Activated CD4-positive, alpha-beta T cell treated with anti-CD3 and anti-CD28 coated beads for 24 hours (primary cell): ENCODE results near the gene EPS8L2.
"Not testable (repeated sequence)": the region's sequence is repeated elsewhere in the genome, so short reads cannot be mapped to it uniquely, and the experiment has no call there.

Experiments used
- DNase-seq, 2 donors: peaks; one replicate each; pipeline ENCODE4 v3.0.0-alpha.2; 2020; ENCODE audit warnings: low read depth in 2 of 2

Gene EPS8L2

DNA sequence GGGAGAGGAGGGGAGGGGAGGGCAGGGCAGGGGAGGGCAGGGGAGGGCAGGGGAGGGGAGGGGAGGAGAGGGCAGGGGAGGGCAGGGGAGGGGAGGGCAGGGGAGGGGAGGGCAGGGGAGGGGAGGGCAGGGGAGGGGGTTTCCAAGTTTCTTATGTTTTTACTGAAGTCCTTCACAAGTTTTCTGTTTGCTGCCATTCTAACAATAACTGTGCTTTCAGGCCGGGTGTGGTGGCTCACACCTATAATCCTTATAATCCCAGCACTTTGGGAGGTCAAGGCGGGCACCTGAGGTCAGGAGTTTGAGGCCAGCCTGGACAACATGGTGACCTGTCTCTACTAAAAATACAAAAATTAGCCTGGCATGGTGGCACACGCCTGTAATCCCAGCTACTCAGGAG, 15.8 kb upstream of the EPS8L2 start:
- not testable (repeated sequence) for DNase-seq

DNA sequence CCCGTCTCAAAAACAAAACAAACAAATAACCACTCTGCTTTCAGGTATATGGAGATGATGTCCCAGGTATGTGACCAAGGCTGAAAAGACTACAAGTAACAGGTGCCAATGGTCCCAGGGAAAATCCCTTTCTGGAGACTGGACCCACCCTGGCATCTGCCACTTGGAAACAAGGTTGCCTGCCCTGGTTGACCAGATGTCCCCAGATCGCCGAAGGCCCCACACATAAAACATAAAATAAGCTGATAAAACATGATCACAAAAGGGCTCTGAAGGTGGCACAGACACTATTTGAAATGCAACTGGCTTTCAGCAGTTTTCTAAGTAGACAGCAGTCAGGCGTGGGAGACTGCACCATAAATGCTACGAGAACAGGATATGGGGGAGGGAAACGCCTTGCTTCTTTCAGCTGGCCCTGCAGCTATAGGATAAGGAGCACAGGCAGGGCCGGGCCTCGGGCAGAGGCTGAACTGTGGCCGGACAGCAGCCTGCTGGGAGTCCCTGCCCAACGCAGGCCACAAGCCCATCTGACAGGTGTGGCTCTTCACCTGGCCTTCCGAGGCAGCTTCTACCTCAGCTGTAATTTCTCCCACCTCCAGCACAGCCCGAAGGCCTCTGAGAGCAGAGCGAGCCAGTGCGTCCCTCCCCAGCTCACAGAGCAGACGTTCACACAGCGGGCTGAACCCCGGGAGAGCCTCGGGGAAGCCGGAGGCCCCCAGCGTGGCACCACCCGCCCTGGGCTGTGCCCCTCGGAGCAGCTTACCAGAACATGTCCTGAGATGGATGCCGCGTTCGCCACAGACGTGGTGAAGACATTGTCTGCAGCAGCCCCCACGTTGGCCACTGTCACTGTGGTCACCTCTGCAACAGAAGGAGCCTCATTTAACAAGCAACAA, 15.0 kb upstream of the EPS8L2 start:
- DNase-seq, result no peak

DNA sequence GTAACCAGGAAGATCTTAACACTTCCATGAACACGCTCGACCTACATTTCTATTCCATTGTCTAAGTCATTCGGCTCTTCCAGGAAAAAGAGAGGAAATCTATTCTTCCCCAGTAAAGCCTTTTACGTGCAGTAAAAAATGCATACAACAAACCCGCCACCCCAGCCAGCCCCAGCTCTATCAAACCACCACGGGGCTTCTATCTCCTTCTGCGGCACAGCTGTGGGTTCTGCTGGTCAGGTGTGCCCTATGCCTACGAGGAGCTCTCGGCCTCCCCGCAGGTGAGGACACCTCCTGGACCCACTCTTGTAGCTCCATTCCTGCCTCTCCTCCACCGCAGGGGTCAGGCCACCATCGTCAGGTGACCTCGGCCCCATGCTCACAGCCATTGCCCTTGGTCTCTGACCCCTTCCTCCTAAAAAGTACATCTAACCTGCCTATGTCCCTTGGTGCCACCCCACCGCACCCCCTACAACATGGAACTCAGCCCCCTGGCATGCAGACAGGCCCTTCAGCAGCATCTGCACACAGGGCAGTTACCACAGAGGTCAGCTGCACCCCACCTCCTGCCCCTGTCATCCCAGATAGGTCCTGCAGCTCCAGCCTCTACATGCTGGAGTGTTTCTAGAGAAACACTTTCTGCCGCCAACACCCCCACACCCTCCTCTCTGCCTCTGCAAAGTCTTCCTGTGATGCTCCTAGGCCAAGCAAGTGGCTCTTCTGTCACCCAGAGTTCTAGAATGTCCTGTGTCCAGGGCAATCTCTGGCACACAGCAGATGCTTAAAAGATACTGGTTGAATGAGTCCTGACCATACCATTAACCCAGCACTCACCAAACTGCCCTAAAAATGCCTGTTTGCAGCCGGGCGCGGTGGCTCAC, 14.1 kb upstream of the EPS8L2 start:
- no peak for DNase-seq

DNA sequence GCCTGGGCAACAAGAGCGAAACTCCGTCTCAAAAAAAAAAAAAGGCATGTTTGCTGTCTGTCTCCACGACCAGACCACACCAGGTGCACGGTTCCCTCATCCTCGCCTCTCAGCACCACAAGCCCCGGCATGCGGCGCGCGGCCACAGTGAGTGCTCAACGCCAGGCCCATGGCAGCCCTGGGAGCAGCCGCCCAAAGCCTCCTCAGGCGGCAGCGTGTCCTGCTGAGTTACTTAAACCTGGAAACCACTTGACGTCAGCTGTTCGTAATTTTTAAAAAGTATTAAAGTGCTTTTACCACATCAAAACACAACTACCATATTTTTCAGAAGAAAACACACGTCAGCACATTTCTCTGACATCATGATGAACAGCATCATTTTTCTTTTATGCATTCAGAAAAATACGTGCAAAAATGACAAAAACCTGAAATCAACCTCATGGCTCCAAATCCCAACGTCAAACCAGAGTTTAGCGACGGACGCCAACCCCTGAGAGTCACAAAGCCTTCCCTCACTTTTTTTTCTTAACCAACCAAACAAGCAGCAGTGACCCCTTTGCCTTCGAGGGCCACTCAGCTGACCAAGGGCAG, 13.1 kb upstream of the EPS8L2 start:
- DNase-seq, result no peak

DNA sequence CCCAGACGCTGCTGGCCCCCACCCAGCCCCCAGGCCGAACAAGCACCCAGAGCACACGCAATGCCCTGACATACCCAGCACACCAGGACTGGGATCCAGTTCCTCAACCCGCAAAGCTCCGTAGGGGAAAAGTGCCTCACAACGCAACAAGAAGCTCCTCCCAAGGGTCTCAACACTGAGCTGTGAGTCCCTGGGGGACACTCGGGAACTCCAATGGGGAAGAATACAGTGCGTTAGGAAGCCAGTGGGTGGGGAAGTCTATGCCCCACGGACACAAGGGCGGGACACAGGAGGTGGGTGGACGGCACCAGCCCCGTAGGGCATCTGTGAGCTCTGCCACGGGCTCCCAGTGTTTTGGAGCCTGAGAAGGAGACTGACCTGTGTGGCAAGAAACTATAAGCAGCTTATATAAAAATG, 12.6 kb upstream of the EPS8L2 start:
- DNase-seq, result no peak

DNA sequence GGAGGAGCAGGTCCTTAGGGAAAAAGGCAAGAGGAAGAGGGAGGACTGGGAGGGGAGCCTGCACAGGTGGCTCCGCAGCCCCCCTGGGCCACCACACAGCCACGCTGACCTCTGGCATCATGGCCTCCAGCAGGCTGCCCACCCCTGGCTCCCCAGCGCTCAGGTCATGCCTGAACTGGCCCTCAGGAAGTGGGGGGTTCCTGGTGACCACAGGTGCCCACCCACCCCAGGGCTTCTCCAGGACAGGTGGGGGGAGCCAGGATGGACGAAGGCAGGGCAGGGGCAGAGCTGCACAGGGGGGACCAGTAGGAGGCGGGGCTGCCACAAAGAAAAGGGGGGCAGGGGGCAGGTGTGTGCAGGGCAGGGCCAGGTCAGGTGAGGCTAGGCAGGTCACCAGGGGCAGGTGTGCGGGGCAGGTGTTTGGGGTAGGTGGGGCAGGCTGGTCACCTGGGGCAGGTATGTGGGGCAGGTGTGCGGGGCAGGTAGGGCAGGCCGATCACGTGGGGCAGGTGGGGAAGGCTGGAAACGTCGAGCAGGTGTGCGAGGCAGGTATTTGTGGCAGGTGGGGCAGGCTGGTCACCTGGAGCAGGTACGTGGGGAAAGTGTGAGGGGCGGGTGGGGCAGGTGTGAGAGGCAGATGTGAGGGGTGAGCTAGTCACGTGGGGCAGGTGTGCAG, 12.0 kb upstream of the EPS8L2 start:
- DNase-seq, result no peak

DNA sequence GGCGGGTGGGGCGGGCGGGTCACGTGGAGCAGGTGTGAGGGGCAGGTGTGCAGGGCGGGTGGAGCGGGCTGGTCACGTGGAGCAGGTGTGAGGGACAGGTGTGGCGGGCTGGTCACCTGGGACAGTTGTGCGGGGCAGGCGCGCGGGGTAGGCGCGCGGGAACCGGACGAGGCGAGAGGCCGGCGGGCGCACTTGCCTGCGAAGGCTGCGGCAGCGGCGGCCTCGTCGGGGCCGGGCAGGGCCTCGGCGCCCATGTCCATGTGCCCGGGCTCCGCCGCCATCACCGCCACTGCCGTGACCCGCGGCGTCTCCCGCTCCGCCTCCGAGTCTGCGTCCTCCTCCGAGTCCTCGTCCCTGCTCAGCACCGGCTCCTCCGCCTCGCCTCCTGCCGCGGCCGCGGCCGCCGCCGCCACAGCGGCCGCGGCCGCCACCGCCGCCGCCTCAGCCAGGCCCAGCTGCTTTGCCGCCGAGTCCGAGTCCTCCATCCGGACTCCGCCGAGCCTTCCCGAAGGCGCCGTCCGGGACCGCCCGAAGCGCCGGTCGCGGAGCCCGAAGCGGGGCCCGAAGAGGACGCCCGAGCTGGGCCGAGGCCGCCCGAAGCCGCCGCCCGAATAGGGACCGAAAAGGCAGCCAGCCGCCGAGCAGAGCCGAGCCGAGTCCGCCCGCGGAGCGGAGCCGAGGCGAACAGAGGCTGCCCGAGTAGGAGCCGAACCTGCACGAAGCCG, 11.3 kb upstream of the EPS8L2 start, which contains the start of gene DEAF1:
Gene DEAF1 (minus strand): TSS at position 660 of the 725 bp plus-strand sequence. CDS start 175 bp downstream, at position 485.
- peak; percentile 99 for DNase-seq

DNA sequence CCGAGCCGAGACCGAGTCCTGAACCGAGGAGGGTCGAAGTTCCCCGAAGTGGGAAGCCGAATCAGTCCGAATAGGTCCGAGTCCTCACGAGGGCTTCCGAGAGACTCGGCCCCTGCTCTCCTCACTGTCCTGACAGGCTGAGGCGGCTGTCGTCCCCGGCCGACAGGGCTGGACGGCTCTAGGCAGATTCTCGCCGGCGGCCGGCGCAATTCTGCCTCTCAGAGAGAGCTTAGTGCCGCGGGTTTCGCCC, 10.8 kb upstream of the EPS8L2 start:
- DNase-seq, result no peak

DNA sequence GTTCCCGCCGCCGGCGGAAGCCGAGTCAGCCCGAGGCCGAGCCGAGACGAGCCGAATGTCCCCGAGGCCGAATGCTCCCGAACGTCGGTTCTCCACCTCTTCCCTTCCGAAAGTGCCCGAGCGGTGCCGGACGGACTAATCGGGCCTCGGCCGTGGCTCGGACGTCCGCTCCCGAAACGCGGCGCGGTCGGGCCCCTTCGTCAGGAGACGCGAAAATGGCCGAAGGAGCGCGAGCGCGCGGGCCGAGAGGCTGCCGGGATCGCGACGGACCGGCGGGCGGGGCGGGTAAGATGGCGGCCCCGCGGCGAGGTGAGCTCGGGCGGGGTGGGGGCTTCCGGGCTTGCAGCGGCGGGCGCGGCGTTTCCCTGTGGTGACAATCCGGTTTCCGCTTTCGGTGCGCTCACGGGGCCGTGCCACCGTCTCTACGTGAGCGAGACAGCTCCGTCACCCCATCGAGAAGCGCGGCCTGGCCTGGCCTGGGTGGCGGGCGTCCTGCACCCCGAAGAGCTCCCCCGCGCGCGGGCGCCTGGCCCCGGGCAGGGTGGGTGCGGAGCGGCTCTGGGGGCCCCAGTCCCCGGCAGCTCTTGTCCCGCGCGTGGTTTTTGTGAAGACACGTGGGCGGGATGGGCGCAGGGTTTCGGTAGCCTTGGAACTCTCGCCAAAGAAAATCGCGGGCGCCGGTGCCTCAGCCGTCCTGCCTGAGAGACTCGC, 10.3 kb upstream of the EPS8L2 start, which contains the start of gene TMEM80:
Gene TMEM80 (plus strand): TSS at position 279 of the 711 bp plus-strand sequence. CDS start 12 bp downstream, at position 291.
- peak; percentile 94 to 97 for DNase-seq

DNA sequence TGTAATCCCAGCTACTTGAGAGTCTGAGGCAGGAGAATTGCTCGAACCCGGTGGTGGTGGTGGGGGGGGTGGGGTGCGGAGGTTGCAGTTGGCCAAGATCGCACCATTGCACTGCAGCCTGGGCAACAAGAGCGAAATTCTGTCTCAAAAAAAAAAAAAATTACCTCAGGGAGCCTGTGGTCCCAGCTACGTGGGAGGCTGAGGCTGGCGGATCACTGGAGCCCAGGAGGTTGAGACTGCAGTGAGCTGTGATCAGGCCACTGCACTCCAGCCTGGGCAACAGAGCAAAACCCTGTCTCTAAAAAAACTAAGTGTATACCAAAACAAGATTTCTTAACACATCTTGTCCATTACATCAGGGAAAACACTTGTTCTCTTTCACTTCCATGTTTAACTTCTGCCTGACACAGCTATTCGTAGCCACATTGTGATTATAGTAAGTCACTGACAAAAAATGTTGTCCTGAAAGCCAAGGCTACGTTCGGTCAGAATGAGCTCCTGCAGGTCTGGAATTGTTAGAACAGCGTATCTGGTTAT, 9.0 kb upstream of the EPS8L2 start:
- no peak for DNase-seq

DNA sequence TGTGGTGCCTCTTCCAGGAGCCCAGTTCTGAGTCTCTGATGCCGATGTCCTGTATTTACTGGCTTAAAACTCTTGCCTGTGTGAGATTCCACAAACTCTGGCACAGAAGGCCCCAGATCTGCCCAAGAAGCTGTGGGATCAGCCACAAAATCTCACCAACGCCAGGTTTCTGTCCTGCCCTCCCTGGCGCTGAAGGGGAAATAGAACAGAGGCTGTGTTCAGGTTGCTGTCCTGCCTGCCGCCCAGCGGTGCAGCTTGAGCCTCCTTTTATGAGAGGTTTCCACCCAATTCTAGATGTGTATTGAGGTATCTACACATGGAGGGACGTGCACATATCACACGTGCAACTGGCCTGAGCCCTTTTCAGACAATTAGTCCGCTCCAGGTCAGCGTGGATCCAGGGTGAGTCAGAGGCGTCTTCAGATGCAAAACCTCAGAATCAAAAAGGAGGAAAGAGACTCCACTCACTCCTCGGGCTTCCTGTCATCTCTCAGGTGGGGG, 8.2 kb upstream of the EPS8L2 start:
- DNase-seq, result no peak

DNA sequence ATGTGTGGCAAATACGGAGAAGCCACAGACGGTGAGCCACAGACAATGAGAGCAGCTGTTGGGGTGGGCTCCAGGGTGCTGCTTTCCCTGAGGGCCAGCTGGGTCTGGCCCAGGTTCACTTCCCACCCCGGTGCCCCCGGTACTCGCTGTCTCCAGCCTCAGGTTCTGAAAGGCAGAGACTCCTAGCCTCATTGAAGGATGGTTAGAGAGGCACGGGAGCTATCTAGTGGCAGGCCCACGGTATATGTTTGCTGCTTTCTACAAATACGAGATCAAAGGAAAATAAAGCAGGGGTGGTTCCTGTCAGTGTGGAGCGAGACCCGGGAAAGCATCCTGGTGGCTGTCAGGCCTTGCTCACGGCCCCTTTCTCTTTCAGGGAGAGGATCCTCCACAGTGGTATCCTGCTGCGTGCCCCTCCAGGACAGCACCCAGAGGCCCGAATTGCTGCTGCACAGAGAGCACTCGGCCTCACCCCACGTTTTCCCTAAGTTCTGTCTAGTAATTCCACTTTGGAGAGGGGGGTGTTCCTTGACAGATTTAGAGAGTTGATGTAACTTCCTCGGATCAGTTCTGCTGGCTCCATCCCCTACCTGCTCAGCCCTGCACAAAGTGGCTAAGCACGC, 7.4 kb upstream of the EPS8L2 start:
- no peak for DNase-seq

DNA sequence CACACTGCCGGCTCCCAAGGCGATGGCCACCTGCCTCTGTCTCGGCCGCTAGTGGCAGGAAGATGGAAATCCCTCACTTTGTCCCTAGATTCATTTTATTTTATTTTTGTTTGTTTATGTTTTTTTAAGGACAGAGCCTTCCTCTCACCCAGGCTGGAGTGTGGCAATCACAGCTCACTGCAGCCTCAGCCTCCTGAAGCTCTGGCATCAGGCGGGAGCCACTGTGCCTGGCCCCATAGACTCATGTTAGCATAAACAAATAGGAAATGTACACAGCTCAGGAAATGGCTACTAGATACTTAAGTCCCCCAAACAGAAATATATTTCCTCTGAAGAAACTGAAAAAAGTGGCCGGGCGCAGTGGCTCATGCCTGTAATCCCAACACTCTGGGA, 6.9 kb upstream of the EPS8L2 start:
- no peak for DNase-seq

DNA sequence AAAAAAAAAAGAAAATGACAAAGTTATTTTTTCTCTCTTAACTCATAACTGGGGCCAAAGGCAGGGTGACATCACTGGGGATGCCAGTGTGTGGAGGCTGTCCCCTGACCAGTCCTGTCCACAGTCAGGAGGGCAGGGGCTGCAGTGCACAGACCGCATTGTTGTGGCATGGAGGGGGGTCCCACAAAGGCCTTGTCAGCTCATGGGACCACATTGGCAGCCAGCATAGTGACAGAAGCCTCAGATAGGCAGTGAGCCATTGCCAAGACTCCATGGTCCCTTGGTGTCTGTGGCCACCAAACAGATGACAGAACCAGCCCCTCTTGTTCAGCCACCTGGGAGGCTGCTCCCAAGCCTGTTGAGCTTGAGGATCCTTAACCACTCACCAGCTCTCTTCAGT, 6.3 kb upstream of the EPS8L2 start:
- no peak for DNase-seq

DNA sequence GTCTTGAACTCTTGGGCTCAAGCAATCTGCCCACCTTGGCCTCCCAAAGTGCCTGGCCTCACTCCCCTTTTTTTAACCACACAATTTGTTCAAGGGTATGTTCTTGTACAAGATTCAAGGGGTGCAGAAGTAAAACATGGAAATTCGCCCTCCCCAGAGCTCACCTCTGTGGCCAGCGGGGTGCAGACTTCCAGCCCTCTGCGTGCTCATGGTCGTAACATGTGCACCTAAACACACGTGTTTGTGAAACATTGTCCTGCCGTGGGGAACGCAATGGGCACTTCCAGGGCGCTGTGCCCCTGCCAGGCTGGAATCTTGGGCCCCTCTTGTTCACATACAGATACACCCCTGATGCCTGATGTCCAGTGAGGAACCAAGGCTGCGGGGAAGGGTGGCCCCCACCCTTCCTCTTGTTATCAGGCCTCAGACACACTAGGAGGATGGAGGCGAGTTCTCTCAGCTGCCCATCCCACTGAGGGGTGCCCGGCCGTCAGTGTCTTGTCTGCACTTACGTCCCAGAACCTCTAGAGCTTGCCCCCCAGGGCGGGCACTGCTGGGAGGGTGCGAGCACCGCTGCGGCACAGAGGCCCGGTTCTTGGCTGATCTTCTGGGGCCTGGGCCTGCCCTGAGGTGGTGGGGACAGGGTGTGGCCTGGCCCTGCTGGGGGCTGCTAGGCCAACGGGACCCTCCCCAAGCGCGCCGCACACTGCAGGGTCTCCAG, 4.1 kb upstream of the EPS8L2 start:
- no peak for DNase-seq

DNA sequence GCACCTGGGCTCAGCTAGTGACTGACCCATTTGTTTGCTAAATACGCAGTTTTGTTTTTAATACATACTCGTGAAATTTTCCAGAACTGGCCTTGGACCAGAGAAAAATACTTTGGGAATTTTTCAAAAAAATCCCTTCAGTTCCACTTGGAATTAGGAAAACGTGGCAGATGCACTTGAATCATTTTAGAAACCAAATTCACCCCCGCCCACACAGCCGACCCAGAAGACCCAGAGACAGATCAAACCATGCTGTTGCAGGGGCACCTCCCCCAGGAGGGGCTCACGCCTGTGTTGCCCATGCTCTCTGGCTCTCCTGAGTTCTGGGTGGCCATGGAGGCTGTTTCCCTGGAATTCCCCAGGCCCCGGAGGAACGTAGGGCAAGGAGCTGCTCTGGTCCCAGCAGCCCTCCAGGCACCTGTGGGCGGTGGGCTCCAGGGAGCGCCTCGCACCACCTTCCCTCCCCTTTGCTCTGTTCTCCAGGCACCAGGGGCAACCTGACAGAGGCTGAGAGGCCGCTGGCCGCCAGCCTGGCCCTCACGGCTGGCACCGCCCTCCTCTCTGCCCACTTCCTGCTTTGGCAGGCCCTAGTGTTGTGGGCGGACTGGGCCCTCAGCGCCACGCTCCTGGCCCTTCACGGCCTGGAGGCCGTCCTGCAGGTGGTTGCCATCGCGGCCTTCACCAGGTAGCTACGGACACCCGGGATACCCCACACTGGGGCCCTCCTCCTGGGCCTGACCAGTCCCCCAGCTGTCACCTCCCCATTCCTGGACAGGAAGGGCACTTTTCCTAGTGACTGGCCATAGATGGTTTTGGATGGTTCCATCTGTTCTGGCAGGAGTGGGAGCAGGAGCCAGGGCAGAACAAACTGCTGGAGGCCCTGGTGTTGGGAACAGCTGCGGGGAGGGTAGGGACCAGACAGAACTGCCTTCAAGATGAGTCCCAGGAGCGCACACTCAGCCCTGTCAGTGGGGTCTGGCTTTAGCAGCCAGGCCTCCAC, 3.3 kb upstream of the EPS8L2 start:
- no peak for DNase-seq

DNA sequence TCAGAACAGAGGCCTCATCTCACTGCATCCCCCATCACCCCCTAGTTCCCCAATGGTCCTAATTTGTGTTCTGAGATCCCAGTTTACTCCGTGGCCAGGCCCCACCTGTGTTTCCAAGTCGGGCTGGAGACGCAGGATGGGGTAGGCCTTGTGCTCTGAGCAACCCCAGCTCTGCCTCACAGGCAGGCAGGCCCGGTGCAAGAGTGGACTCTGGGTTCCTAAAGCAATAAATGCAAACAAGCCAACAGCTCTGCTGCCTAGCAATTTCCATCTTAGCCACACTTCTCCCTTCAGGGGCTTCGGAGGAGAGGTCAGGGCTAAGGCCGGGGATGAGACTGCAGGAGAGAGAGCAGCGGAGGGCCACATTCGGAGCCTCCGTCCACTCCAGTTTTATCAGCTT, 2.5 kb upstream of the EPS8L2 start:
- DNase-seq, result no peak

DNA sequence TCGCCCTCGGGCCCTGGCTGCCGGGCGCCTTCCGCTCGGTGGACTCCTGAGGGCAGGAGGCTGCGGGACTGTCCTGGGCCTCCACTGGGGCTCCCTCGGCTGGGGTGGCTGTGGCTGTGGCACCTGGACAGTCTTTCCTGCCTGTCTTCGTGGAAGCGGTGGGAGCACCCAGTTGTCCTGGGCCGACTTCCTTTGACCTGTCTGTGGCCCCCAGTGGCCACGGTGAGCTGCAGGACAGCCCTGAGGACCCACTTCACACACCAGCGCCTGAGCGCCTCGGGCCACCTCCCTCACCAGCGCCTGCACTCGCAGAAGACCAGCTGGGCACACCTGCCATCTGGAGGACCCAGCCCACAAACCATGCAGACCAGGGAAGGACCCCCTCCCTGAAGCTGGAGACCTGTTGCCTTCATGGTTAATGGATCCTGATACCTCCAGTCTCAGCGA, 1.8 kb upstream of the EPS8L2 start:
- no peak for DNase-seq
